ENCODE measurements around the gene ERC2.

ERC2 gene

DNA sequence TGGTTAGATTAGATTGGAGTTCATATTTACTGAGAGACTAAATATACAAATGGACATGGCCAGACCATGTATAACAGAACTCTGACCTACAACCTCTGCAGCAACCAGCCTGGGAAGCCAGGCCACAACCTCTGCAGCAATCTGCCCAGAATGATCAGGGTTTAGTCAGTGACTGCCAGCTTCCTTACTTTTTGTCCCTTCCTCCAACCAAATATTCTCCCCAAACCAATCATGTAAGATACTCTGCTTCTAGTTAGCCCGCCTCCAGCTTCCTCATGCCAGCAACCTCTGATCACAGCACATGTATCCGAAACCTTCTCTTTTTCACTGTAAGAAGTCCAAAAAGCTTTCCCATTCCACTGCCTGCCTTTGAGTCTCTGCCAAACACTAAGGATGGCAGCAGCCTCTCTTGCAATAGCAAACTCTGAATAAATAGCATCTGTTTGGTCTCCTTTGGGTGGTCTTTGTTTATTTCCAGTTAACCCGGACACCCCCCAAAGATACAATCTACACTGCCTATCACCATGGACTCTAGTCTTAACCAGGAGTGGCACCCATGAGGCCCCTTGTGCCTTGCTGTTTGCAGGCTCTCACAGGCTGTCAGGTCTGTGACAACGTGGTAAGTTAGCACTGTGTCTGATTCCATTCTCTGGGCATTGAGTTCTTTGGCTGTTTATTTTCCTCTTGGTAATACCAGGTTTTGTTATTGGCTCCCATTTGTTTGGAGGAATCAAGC lies 102.2 kb downstream of the ERC2 start:
- DNase-seq = no peak

DNA sequence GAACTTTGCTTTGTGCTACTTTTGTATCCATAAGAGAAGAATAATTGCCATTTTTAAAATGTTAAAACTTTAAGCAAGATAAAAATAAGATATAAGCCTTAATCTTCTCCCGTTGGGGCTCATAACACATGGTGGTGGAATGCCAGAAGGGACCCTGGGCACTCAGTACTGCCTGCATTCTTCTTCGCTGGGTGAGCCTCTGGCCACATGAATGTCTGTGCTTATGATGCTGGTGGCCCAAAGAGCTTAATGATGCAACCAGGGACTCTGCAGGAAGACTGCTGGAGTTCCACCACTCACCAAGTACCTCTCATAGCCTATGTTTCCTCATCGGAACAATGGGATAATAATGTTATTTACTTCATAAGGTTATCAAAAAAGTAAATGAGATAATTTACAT lies 103.6 kb downstream of the ERC2 start:
- no peak for DNase-seq

DNA sequence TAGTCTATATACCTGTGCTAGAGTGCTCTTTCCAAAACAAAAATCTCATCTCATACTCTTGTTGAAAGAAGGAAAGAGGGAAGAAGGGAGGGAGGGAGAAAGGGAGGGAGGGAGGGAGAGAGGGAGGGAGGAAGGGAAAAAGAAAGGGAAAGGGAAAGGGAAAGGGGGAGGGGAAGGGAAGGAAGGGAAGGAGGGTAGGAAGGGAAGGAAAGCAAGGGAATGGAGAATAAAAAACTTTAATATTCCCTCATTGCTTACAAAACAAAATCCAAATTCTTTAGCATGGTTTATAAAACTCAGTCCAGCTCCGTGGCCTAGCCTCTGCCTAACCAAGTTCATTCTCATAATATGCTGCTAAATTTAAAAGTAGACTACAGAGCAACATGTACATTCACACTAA lies 104.5 kb downstream of the ERC2 start:
- DNase-seq = no peak

DNA sequence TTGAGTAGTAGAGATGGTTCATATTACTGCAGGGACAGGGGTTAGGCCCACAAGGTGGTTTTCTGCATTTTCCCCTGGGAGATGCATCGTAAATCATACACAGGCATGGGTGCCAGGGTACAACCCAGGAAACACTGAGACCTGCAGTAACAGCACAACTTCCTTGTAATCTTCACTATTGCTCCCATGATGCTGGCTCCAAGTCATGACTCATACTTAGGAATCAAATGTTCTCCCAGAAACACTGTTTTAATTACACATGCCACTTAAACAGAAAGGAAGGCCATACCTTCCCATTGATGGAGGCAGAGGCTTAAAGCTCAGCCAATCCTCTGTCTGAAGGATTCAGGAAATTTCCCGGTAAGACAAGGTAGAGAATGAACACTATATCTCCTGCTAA lies 106.5 kb downstream of the ERC2 start:
- no peak for DNase-seq

DNA sequence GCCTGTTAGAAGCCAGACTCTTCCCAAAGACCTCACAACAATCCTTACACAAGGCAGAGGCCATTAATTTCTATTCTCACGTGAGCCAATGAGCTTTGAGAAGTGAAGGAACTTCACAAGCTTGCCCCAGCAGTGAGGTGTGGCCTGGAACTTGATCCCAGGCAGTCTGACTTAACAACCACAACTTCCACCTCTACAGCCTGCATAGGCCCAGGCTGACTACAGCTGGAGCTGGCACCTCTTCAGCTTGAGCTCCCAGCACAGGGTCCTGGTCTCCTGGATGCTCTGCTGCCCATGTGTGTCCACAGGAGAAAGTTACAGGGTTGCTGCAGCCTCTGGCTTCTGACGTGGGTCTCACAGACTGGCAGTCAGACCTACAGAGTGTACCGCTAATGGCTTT lies 111.0 kb downstream of the ERC2 start:
- DNase-seq = no peak

DNA sequence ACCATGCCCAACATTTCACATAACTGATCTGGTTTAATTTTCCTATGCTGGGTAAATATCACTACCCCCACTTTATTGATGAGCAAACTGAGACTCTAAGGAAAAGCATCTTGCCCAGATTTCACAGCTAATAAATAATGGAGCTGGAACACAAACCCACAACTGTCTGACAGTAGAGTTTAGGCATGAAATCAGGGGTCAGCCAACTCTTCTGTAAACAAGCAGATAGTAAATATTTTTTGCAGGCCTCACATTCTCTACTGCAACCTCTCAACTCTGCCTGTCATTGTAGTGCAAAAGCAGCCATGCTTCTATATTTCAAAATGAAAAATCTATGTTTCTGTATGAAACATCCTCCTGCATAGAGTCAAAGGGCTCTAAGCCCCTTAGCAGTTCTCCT lies 111.5 kb downstream of the ERC2 start:
- DNase-seq = no peak

DNA sequence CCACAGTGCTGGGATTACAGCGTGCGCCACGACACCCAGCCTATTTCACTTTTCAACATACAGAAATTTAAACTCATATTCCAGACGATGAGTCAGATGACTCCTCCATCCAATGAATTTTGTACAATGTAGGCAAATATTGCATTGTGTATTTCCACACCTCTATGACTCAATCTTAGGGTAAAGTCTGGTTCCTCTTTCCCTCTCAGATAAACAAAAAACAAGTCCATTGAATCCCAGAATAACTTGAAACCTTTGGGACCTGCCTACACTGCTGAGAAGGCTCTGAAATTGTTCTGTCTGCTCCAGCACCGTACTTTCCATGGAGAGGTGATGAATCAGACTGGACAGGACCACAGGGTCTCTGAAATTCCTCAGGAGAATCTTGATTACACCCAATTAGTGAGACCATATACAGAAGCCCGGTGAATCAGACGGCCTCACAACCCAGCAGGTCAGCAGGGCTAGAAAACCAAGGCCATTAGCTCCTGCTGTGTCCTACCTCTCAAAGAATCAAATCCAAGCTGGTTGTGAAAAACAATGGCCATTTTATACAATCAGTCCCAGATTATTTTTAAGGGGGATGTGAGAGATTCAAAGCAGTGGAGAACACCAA lies 112.6 kb downstream of the ERC2 start:
- DNase-seq = no peak

DNA sequence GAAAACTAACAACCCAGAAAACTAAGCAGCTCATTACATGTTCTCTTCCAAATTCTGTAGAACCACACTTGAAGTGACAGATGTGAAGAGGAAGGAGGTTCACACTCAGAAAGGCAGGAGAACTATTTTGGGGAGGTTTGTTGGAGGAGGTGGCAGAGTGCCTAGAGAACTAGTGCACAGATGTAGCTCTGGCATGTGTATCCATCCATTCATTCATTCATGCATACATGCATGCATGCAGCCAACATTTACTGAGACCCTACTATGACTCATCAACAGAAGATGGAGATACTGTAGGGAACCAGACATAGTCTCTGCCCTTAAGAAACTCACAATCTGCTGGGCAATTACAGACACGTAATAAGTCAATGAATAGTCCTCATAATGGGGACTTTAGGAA lies 116.7 kb downstream of the ERC2 start:
- no peak for DNase-seq

DNA sequence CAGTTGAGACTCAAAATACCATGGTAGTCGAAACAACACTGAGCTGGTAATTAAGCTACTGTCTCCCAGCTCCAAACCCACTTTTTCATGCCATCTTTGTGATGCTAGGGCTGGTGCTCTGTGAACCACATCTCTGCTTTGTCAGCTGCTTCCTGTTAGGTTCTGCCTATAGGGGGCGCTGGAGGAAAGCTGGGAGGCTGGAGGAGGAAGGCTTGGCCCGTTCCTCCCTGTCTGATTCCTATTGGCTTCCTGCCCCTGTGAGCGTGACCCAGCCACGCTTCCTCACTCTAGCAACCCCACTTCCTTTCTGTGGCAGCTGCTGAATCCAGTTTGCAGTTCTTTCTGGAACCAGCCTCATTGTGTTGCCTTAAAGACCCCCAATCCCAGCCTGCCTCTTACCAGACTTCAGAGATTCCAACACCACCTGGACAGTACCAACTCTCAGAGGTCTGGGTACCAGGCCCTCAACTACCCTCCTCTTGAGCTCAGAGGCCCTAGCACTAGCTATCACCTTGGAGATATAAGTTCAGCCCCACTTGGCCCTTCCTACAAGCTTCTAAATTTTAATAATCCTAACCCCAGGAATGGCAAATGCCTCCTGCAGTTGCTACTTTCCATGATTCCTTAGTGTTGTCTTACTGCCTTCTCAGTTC lies 120.9 kb downstream of the ERC2 start:
- no peak for DNase-seq

DNA sequence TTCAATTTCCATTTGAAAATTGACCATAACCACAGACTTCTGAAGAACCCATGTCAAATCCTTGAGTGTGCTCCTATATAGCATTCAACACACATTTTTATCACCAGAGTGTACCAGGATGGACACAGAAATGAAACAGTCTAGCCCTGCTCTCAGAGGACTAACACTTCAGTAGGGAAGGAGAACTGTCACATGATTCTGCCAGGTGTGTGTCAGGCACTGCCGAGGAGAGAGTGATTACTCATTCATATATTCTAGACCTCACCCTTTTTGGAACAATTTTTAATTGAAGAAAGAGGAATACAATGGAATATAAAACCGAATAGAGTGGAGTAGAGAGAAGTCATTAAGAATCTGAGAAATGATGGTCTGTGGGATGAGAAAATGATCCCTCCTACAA lies 125.8 kb downstream of the ERC2 start:
- DNase-seq = no peak

DNA sequence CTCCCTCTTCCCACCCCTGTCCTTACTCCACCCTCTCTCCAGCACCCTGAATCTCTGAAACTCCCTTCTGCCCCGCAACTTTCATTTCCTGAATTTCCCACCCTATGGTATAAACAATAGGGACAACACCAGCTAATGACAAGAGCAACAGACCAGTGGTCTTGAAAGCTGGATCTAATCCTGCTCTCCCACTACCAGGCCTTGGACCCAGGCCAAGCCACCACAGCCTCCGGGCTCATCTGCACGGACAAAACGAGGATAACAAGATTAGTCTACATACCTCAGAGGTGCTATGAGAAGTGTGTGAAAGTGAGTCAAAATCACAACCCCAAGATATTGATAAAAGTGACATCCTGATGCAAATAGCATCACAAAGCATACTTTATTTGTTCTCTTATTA lies 128.6 kb downstream of the ERC2 start:
- DNase-seq = no peak

DNA sequence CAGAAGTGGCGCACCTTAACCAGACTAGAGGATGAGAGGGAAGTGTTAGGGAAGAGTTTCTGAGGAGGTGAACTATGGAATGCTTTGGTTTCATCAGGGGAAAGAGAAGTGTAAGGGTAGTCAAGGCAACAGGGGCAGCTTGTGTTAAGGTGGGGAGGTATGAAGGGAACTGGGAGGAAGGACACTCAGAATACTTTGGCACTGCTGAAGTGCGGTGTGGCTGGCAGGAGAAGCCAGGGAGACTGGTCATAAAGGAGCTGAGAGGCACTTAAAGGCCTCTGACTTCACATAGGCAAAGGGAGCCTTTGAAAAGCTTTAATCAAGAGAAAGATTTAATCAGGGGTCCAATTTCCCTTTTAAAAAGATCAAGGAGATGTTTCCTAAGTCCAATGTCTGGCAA lies 129.0 kb downstream of the ERC2 start:
- DNase-seq = no peak

DNA sequence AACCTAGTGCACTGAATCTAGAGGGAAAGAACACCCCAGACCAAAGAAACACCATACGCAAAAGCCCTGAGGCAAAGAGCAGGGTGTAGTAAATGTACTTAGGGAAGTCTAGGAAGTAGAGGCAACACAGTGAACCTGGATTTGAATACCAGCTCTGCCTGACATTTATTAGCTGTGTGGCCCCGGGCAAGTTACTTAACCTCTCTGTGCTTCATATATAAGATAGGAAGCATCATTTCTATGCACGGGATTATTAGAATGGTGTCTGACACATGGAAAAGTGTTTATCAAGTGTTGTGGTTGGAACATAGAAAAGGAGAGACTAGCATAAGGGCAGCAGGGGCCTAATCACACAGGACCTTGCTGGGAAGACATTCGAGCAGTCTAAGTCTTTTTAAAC lies 132.2 kb downstream of the ERC2 start:
- no peak for DNase-seq

DNA sequence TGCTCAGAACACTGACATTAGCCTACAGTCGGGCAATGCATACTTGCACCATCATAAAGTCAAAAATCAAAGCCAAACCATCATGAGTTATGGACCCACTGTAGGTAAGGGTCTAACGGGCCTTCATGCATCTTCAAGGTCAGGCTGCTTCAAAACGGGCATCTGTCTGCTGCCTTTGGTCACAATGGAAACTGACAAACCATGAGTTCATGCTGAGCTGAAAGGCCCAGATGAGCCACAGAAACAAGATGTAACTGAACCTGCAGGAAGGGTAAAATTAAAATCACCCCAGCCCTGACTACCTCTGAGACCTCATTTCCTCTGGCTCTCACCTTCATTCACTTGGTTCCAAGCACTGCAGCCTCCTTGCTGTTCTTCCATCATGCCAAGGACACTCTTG lies 143.8 kb downstream of the ERC2 start:
- no peak for DNase-seq

DNA sequence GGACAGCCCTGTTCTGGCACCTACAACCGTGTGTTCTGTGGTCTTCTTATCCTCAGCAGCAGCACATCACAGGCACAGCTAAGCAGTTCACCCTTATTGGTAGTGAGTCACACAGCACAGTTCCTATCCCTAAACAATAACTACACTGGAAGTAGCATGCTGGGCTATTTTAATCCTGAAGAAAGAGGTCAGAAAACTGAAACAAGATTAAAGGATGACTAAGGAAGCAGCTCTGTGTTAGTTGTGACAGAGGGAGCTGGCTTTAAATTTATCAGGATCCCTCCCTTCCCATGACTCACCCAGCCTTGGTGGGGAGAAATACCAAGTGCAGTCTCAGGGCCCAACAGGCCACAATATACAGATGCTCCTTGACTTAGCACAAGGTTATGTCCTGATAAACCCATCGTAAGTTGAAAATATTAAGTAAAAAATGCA lies 144.3 kb downstream of the ERC2 start:
- no peak for DNase-seq

DNA sequence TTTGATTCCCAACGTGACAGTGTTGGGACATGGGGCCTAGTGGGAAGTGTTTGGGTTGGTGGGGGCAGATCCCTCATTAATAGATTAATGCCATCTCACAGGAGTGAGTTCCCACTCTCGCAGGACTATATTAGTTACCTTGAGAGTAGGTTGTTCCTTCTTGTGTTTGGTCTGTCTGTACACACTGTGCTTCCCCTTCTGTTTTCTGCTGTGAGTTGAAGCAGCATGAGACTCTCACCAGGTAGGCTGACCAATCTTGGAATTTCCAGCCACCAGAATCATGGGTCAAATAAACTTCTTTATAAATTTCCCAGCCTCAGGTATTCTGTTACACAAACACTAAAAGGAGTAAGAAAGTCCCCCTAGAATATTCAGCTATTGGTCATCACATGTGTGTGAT lies 145.4 kb downstream of the ERC2 start:
- DNase-seq = no peak

DNA sequence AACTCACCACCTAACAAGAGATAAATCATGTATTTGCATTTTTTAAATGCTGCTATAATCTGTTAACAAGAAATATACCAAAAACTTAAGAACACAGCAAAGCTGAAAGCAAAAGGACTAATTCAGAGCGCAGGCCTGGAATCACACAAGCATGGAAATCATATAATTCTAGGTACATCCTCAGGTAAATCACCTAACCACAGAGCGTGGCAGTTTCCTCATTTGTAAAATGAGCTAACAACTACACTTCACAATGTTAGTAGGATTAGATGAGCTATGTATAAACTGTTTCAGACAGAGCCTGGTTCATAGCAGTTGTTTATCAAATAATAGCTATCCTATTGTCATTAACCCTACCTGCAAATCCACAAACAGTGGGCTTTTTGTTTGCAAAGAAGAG lies 146.4 kb downstream of the ERC2 start:
- no peak for DNase-seq

DNA sequence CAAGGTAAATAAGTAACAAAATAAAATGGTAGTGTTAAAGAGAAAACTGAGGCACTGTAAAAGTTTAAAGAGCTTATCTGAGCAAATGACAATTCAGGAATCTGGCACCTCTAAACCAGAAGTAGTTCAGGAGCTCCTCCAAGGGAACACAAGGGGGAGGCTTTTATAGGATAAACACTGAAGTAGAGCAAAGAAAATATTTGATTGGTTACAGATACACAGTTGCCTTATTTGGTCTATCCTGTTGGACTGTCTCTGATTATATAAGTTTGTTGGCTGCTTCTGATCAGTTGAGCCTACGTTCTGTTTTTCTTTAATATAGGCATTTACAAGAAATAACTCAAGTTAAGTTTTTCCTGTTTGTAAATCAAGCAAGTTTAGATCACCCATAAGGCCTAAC lies 146.9 kb downstream of the ERC2 start:
- DNase-seq = no peak

DNA sequence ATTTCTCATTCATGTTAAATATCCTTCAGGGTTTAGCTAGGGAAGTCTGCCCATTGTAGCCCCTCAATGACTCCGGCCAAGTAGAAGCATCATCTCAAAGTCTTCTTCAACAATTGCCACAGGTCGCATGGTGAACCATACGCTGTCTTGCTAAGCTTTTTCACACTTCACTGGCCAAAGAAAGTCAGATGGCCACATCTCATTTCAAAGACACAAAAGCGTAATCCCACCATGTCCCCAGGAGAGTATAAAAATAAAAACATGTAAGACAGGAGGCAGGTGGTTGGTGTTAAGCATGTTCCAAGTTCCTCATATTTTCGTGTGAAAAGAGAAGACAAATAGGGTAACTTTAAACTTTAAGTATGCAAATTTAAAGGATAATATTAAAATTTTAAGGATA lies 147.4 kb downstream of the ERC2 start:
- no peak for DNase-seq

DNA sequence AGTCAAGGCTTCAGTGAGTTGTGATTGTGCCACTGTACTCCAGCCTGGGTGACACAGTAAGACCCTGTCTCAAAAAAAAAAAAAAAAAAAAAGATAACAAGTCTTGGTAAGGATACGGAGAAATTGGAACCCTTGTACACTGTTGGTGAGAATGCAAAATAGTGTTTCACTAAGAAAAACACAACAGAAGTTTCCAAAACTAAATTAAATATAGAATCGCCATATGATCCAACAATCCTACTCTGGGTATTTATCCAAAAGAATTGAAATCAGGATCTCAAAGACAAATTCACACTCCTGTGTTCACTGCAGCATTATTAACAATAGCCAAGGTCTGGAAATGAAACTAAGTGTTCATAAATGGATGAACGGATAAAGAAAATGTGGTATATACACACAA lies 149.4 kb downstream of the ERC2 start:
- no peak for DNase-seq

DNA sequence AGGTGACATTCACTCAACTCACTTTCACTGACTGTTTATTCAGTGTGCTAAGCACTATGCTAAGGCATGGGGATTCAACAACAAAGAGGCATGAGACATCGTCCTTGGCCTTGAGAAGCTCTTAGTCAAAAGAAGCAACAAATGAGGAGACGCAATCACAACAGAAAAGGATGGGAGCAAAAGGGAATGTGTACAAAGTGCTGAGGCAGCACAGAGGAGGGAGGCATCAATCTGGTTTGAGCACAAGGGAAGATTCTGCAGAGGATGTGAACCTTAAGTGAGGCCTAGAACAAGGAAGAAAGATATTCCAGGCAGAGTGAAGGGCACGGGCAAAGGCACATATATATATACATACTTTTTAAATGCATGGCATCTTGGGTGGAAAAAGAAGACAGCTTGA lies 151.3 kb downstream of the ERC2 start:
- DNase-seq = no peak

DNA sequence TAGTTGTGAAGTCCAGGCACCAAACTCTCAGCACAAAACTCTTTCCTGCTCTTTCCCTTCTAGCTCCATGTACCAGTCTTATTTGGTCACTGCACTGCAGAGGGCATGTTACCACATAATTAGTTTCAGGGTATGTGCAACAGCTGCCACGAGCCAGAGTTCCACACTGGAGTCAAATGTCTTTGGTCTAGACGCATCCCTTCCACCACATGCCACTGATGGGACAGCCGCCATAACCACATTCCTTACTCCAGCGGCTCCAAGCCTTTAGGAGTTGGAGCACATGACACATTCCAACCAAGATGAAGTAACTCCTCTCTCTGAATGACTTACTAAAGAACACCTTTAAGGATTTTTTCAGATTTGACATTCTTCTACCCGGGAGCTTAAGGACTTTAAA lies 153.4 kb downstream of the ERC2 start:
- DNase-seq = no peak

DNA sequence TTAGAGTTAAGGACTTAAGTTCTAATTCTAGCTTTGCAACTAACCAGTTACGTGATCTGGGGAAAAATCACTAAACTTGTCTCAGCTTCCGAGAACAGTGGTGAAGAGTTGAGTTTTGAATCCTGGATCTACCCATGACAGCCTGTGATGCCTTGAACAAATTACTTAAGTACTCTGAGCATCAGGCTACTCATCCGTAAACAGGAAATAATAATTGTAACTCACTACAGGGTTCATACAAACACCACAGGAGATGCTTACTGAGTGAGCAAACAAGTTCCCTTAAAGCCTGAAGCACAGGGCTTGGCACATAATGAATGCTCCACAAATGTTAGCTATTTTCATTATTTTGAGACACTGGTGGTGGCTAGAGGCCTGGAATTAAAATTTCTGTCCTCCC lies 158.8 kb downstream of the ERC2 start:
- no peak for DNase-seq

DNA sequence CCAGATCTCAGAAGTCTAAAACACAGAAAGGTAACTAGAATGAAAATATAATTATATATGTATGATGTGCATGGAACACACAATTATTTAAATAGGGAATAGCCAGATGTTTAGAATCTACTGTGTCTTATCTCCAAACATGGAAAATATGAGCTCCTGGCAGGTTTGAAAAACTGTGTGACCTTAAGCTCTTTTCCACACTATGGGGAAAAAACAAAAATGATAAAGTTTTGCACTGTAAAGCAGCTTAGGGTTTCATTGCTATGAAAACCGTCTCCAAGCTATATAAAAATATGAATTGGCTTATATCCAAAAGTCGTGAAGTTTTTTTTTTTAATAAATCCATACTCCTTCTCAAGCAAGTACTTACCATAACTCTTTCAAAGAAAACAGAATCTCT lies 159.8 kb downstream of the ERC2 start:
- DNase-seq = no peak

DNA sequence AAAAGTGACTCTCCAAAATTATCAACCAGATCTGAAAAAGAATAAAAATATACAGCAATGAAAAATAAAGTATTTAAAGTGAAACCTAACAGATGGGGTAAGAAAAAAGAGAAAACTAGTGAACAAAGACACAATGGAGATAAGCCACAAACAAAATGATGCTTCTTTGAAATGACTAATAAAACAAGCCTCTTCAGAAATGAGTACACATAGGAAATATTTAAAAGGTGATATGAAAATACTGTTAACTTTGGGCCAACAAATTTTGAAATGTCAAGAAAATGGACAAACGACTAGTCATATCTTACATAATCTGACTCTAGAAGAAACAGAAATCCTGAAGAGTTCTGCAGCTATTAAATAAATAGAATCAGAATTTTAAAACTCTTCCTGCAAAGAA lies 164.2 kb downstream of the ERC2 start:
- DNase-seq = no peak
